Keratinocyte (primary cell): ENCODE data around the gene PSMD2. TPM values are rescaled to one million over a fixed set of nuclear protein-coding genes. Genes with fewer than 3 reads are reported as not detected.

ENCODE experiments used
- DNase-seq: peaks from one replicate; pipeline ENCODE4 v3.0.0-alpha.2; 2011; ENCODE audit warnings: low read depth, missing footprints, low spot score
- FAIRE-seq: peaks from 2 replicates; lab custom pipeline; 2011; peaks lifted over from hg19 to GRCh38; lab: Jason Lieb, UNC
- H2AFZ ChIP-seq: 2 replicates; pipeline ENCODE4 v1.6.0; 2012; ENCODE audit warnings: low read length, control low read depth, inconsistent platforms; ENCODE audit not compliant: control insufficient read depth
- H3K27ac ChIP-seq: 2 replicates; pipeline ENCODE4 v1.5.1; 2011; ENCODE audit warnings: low read length; ENCODE audit not compliant: control insufficient read depth, insufficient read depth
- H3K27me3 ChIP-seq: 3 replicates; pipeline ENCODE4 v1.6.0; 2011; ENCODE audit warnings: low read length; ENCODE audit not compliant: control insufficient read depth, insufficient read depth; ENCODE audit errors: extremely low read depth
- H3K36me3 ChIP-seq, 2 experiments: 2 replicates in 1 of 2; 3 replicates in 1 of 2; pipeline ENCODE4 v1.5.1; 2011; ENCODE audit warnings: low read length in 2 of 2, mild to moderate bottlenecking in 1 of 2; ENCODE audit not compliant: control insufficient read depth in 2 of 2, insufficient read depth in 2 of 2; ENCODE audit errors: extremely low read depth in 1 of 2
- H3K4me1 ChIP-seq: 3 replicates; pipeline ENCODE4 v1.5.1; 2011; ENCODE audit warnings: low read length; ENCODE audit not compliant: control insufficient read depth, insufficient read depth; ENCODE audit errors: extremely low read depth
- H3K4me2 ChIP-seq: 3 replicates; pipeline ENCODE4 v1.6.0; 2011; ENCODE audit warnings: low read depth, low read length; ENCODE audit not compliant: control insufficient read depth, insufficient read depth; ENCODE audit errors: extremely low read depth
- H3K4me3 ChIP-seq, 3 experiments: fragments of 200-600 bp in 1 of 3; sonication (generic) in 1 of 3; 2 replicates in 2 of 3; 3 replicates in 1 of 3; pipeline ENCODE4 v1.5.1; 2011 to 2016; ENCODE audit warnings: low read length in 3 of 3, mild to moderate bottlenecking in 3 of 3, control low read depth in 2 of 3, inconsistent platforms in 1 of 3, low read depth in 1 of 3, mixed read lengths in 1 of 3, mixed run types in 1 of 3, moderate library complexity in 1 of 3; ENCODE audit not compliant: control insufficient read depth in 2 of 3, insufficient read depth in 2 of 3; ENCODE audit errors: extremely low read depth in 1 of 3
- H3K79me2 ChIP-seq: 2 replicates; pipeline ENCODE4 v1.6.0; 2012; ENCODE audit warnings: low read length; ENCODE audit not compliant: control insufficient read depth, insufficient read depth
- H3K9ac ChIP-seq: 3 replicates; pipeline ENCODE4 v1.6.0; 2011; ENCODE audit warnings: low read length; ENCODE audit not compliant: control insufficient read depth, insufficient read depth; ENCODE audit errors: extremely low read depth
- H3K9me1 ChIP-seq: 3 replicates; pipeline ENCODE4 v1.6.0; 2011; ENCODE audit warnings: low read length; ENCODE audit not compliant: control insufficient read depth, insufficient read depth; ENCODE audit errors: extremely low read depth
- H3K9me3 ChIP-seq: 2 replicates; pipeline ENCODE4 v1.5.1; 2012; ENCODE audit warnings: low read depth, low read length; ENCODE audit not compliant: control insufficient read depth
- H4K20me1 ChIP-seq: 3 replicates; pipeline ENCODE4 v1.6.0; 2011; ENCODE audit warnings: low read length; ENCODE audit not compliant: control insufficient read depth, insufficient read depth; ENCODE audit errors: extremely low read depth
- CTCF ChIP-seq, 3 experiments: IDR thresholded peaks in 1 of 3; conservative IDR thresholded peaks in 1 of 3; optimal IDR thresholded peaks in 1 of 3; 2 replicates in 2 of 3; 3 replicates in 1 of 3; pipeline versions ENCODE3 to v1.5.1; 2011; ENCODE audit warnings: low read length in 3 of 3, mild to moderate bottlenecking in 3 of 3, moderate library complexity in 2 of 3, control low read depth in 1 of 3, inconsistent platforms in 1 of 3; ENCODE audit not compliant: insufficient read depth in 2 of 3; ENCODE audit errors: extremely low read depth in 1 of 3
- EZH2 ChIP-seq: IDR thresholded peaks from one replicate; pipeline ENCODE4 v1.6.1; 2012; ENCODE audit warnings: inconsistent platforms, mild to moderate bottlenecking, low read length, moderate library complexity
- dilution Hi-C: fragments of 300-500 bp; cut with MboI; formaldehyde crosslinking; loops from one replicate; pipeline ENCODE4 v1.7.0; 2020; ENCODE audit warnings: low sequenced_read_pairs; ENCODE audit not compliant: extremely low pct_ligation_motif_present
- polyA plus RNA-seq, 5 experiments: library from polyadenylated mRNA; depleted of rRNA in 3 of 5; stranded (reverse) in 3 of 5; stranded (forward) in 1 of 5; unstranded in 1 of 5; fragments of >200 nt; gene quantifications; 1 replicate in 1 of 5; 2 replicates in 3 of 5; 3 replicates in 1 of 5; pipeline versions ENCODE4 v1.2.1 to v1.2.3, GENCODE V29; 2011 to 2012; ENCODE audit warnings: missing spikeins in 2 of 5, low read depth in 1 of 5, low replicate concordance in 1 of 5

The PSMD2 gene
- polyA plus RNA-seq, 1 donor (not counting 4 experiments of a cell fraction or from before 2014, with no cell fraction given), result 593 TPM

GRCh38 chr3:184315543-184315867, 16.5 kb downstream of the PSMD2 start:
- H3K4me3 ChIP-seq, result peak overlapping the region; percentile 73 to 90 (median 87)
- no peaks in the 10 kb centered on the region for H3K9me3 ChIP-seq
- H3K27ac ChIP-seq, result peak overlapping the region; percentile 83
- no peaks in the 10 kb centered on the region for H3K27me3 ChIP-seq
- H2AFZ ChIP-seq, result no peak overlapping the region
- peaks cover 35% of the 10 kb centered on the region for H3K4me1 ChIP-seq
- peaks cover 39% of the 10 kb centered on the region for H4K20me1 ChIP-seq
- peak overlapping the region; percentile 77 for H3K9ac ChIP-seq
- H3K4me2 ChIP-seq, result peak overlapping the region; percentile 97
- H3K36me3 ChIP-seq, result peaks cover 7 to 28% of the 10 kb centered on the region in 2 experiments
- dilution Hi-C loops, result no loop called here
- FAIRE-seq (no peak), DNase-seq (no peak)
- no peaks in the 10 kb centered on the region for H3K9me1 ChIP-seq
- peaks cover 52% of the 10 kb centered on the region for H3K79me2 ChIP-seq
- TF ChIP-seq EZH2 (no peak), CTCF (optimal IDR thresholded peaks at IDR 0.05 in 1 of 3, IDR thresholded peaks at IDR 0.05 in 1 of 3, conservative IDR thresholded peaks at IDR 0.05 in 1 of 3; ENCODE audit: extremely low read depth in 1 of 3, insufficient read depth in 2 of 3, low read length in 3 of 3) (no peak)

DNA sequence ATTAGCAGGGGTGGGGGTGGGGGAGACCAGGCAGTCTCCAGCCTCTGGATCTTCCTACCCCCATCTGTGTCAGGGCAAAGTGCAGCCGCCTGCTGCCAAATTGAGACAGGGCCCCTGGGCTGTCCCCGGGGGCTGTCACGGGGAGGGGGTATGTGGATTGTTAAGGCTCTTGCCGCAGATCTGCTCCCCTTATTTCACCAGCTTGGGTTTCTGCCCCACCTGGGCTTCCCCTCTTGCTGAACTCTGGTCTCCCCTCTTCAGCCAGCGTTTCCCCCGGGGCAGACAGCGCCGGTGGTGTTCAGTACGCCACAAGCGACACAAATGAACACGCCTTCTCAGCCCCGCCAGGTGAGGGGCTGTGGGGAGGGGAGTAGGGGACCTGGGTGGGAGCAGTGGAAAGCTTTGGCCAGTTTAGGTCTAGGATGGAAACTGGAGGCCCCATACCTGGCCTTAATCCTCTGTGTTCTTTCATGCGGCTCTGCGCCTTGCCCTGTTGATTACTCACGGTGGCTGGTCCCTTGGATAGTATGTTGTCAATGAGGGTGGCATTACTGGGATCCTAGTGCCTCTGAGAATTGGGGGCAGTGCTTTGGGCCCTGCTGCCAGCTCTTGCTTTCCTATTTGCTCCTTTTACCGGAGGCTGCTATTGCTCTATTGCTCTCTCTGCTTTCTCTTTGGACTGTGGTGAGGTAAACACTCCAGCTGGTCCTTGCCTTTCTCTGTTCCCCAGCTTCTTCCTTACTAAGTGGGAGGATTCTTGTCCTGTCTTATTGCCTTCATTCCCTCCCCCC, 17.0 kb downstream of the PSMD2 start:
- peaks cover 45% of the 10 kb centered on the region for H4K20me1 ChIP-seq
- no peak overlapping the region for H2AFZ ChIP-seq
- no peaks in the 10 kb centered on the region for H3K9me3 ChIP-seq
- H3K27ac ChIP-seq, result peak overlapping the region; percentile 83
- peak overlapping the region; percentile 97 for H3K4me2 ChIP-seq
- no peaks in the 10 kb centered on the region for H3K9me1 ChIP-seq
- H3K4me3 ChIP-seq, result peak overlapping the region; percentile 73 to 90 (median 87)
- peaks cover 58% of the 10 kb centered on the region for H3K79me2 ChIP-seq
- no peak for TF ChIP-seq EZH2
- dilution Hi-C loops, result no loop called here
- H3K36me3 ChIP-seq, result peaks cover 8 to 34% of the 10 kb centered on the region in 2 experiments
- H3K9ac ChIP-seq, result peak overlapping the region; percentile 77
- H3K4me1 ChIP-seq, result peaks cover 37% of the 10 kb centered on the region
- FAIRE-seq (no peak), DNase-seq (no peak)
- H3K27me3 ChIP-seq, result no peaks in the 10 kb centered on the region
